Sigmoid colon (tissue), 3 donors: ENCODE data around the gene AGBL1.

ENCODE experiments used
- CTCF ChIP-seq, 4 experiments: fragments of 450-650 bp in 3 of 4; fragments of 200-600 bp in 1 of 4; IDR thresholded peaks; one replicate each; pipeline ENCODE4 v1.5.1; 2016 to 2019; ENCODE audit warnings: antibody characterized with exemption in 4 of 4, mild to moderate bottlenecking in 3 of 4, moderate library complexity in 2 of 4
- POLR2A ChIP-seq, 2 donors: fragments of 450-650 bp; IDR thresholded peaks; one replicate each; pipeline ENCODE4 v1.6.1; 2016; ENCODE audit warnings: antibody characterized with exemption in 2 of 2, mild to moderate bottlenecking in 2 of 2, moderate library complexity in 2 of 2

GRCh38 chr15:87033056-87033455 lies 953.4 kb downstream of the AGBL1 start:
- no peak for TF ChIP-seq POLR2A (IDR thresholded peaks at IDR 0.05)
- TF ChIP-seq CTCF (IDR thresholded peaks at IDR 0.05): no peak
